Pancreas (tissue), 10 donors: ENCODE data around the gene LYG1. TPM values are rescaled to one million over a fixed set of nuclear protein-coding genes. Genes with fewer than 3 reads are reported as not detected.

Experiments used
- ATAC-seq, 4 donors: fragments of 200-7000 bp; cut with Tn5 transposase; one replicate each; pipeline versions ENCODE4 v1.8.0 to v1.9.1; 2020; ENCODE audit warnings: mild to moderate bottlenecking in 4 of 4, moderate library complexity in 4 of 4
- DNase-seq, 6 donors: peaks; one replicate each; pipeline ENCODE4 v3.0.0-alpha.2; 2020
- FAIRE-seq: peaks from 2 replicates; lab custom pipeline; 2012; peaks lifted over from hg19 to GRCh38; lab: Jason Lieb, UNC
- H3K27ac ChIP-seq, 4 donors: fragments of 200-600 bp; sonication (generic); 1 replicate in 3 of 4; 2 replicates in 1 of 4; pipeline versions ENCODE4 v1.5.0 to v1.8.0; 2020
- H3K27me3 ChIP-seq, 4 donors: fragments of 200-600 bp; one replicate each; pipeline ENCODE4 v1.8.0; 2021
- H3K36me3 ChIP-seq, 3 donors: fragments of 200-600 bp; sonication (generic) in 1 of 3; one replicate each; pipeline versions ENCODE4 v1.5.0 to v1.8.0; 2020 to 2021
- H3K4me1 ChIP-seq, 3 donors: fragments of 200-600 bp; one replicate each; pipeline ENCODE4 v1.8.0; 2021
- H3K4me3 ChIP-seq, 4 donors: fragments of 200-600 bp; sonication (generic) in 2 of 4; one replicate each; pipeline versions ENCODE4 v1.5.0 to v1.8.0; 2020 to 2021
- H3K9me3 ChIP-seq, 4 donors: fragments of 200-600 bp; one replicate each; pipeline ENCODE4 v1.8.0; 2021
- WGBS, 2 donors: extraction: QIAGEN DNeasy Blood & Tissue Kit; methylation state at CpG; one replicate each; pipeline ENCODE4 v1.1.7; 2013; 5-methylcytosine and 5-hydroxymethylcytosine counted together
- intact Hi-C, 3 donors: fragments of 100-400 bp; cut with DNase I; formaldehyde crosslinking; loops; one replicate each; pipeline versions ENCODE4 v1.11.1 to v1.14.2; 2022
- polyA plus RNA-seq, 2 donors: library from polyadenylated mRNA; stranded (reverse); fragments of 200-250 nt; gene quantifications; one replicate each; pipeline ENCODE4 v1.2.3, GENCODE V29; 2013
- total RNA-seq, 6 donors: library from RNA; stranded (reverse); fragmentation: NEBNext Ultra II Directional in 4 of 6; extraction: Animal tissue kit (Norgen Biotek cat#: 25700) in 4 of 6; gene quantifications; one replicate each; pipeline versions ENCODE4 v1.2.1 to v1.2.4, GENCODE V29; 2021 to 2023
- TF ChIP-seq, protein P1 (sequence below), 4 donors: fragments of 200-600 bp; sonication (generic) in 3 of 4; IDR thresholded peaks; one replicate each; pipeline versions ENCODE4 v1.5.0 to v1.8.0; 2021; ENCODE audit warnings: antibody characterized with exemption in 4 of 4
- donor health status: healthy with polysubstance abuse.
- donor health status: DM: no; HTN: no; CAD: no; lungs with moderate emphysema.
- donor health status: DM: no; HTN: no; CAD: no.
- donor health status: control.
- donor health status: control.
- donor health status: Bipolar disorder and iron deficiency.
- donor health status: DM: yes; HTN: yes; CAD: no.
- donor health status: DM: no; HTN: no; CAD: no.
- donor health status: DM: no; HTN: no; CAD: no.
- donor health status: DM: yes; HTN: yes; CAD: no.

Gene LYG1
- total and polyA plus RNA-seq, 8 donors, result 0.17 to 3.0 (median 0.56) TPM; not detected in 2

DNA sequence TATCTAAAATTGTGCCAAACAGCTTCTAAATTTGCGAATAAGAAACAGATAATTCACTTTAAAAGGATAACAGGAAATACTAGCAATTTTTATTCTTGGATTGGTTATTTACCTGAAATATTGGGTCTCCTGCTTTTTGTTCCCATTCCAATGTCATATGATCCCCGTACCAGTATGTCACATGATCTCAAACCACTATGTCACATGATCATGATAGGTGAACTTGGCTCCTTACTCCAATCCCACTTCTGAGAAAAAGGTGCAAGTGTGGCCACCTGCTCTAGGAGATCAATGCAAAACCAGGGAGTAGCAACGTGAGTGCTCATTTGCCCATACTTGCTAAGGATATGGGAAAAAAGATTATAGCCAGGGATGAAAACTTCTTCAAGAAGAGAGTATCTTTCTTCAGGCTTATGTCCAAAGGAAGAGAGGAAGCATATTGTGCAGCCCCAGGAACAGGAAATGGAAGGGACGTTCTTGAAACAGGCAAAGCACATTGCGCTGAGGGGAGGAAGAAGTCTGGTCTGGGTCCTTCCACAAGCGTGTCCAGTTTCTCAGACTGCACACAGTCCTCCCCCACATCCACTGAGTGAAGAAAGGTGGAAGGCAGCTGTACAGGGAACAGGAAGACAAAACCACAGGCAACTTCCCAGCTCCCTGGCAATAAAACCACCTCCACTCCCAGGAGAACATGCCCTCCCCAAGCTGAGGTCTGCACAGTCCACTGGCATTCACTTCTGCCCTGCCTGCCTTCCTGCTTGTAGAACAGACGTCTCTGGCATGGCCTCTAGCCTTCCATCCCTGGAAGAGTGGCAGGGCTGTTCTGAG lies 45.3 kb downstream of the LYG1 start, which contains the start of gene LYG2:
LYG2 (minus strand) TSS at position 176 of the 828 bp plus-strand sequence. CDS start 1,406 bp downstream, outside the sequence.
- H3K27ac ChIP-seq, result no peak within 1 kb of the TSS
- no peak for DNase-seq
- H3K4me3 ChIP-seq, result no peak within 1 kb of the TSS
- 78 to 81% methylated on average over 7 of the region's 7 CpGs for WGBS, 2 donors
- FAIRE-seq, result no peak
- TF ChIP-seq, protein P1, sequence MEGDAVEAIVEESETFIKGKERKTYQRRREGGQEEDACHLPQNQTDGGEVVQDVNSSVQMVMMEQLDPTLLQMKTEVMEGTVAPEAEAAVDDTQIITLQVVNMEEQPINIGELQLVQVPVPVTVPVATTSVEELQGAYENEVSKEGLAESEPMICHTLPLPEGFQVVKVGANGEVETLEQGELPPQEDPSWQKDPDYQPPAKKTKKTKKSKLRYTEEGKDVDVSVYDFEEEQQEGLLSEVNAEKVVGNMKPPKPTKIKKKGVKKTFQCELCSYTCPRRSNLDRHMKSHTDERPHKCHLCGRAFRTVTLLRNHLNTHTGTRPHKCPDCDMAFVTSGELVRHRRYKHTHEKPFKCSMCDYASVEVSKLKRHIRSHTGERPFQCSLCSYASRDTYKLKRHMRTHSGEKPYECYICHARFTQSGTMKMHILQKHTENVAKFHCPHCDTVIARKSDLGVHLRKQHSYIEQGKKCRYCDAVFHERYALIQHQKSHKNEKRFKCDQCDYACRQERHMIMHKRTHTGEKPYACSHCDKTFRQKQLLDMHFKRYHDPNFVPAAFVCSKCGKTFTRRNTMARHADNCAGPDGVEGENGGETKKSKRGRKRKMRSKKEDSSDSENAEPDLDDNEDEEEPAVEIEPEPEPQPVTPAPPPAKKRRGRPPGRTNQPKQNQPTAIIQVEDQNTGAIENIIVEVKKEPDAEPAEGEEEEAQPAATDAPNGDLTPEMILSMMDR (IDR thresholded peaks at IDR 0.05), result no peak
- H3K36me3 ChIP-seq, result no peaks in the 10 kb centered on the region
- ATAC-seq, result no peak
- no peaks in the 10 kb centered on the region for H3K4me1 ChIP-seq
- H3K27me3 ChIP-seq, result no peaks in the 10 kb centered on the region
- no peaks in the 10 kb centered on the region for H3K9me3 ChIP-seq
- intact Hi-C loops, result no loop called here

- Histone ChIP-seq H3K36me3 (no peaks in the 10 kb centered on the region), H3K9me3 (no peaks in the 10 kb centered on the region), H3K27ac (no peak overlapping the region), H3K4me1 (no peaks in the 10 kb centered on the region), H3K4me3 (no peak overlapping the region), H3K27me3 (no peaks in the 10 kb centered on the region)
- TF ChIP-seq, protein P1 (IDR thresholded peaks at IDR 0.05), result no peak
- DNase-seq (no peak), ATAC-seq (no peak), FAIRE-seq (no peak)
- 86% methylated on average over 2 of the region's 2 CpGs for WGBS, 2 donors
- intact Hi-C loops, result no loop called here
Measured at GRCh38 chr2:99249951-99250350, 51.0 kb downstream of the LYG1 start.

GRCh38 chr2:99242151-99242550 lies 58.8 kb downstream of the LYG1 start:
- 85 to 87% methylated on average over 6 of the region's 6 CpGs for WGBS, 2 donors
- Histone ChIP-seq H3K4me1 (no peaks in the 10 kb centered on the region), H3K4me3 (no peak overlapping the region), H3K27ac (no peak overlapping the region), H3K36me3 (no peaks in the 10 kb centered on the region), H3K27me3 (no peaks in the 10 kb centered on the region), H3K9me3 (no peaks in the 10 kb centered on the region)
- FAIRE-seq, result no peak
- no peak for DNase-seq
- TF ChIP-seq, protein P1 (IDR thresholded peaks at IDR 0.05), result no peak
- no peak for ATAC-seq
- intact Hi-C loops, result no loop called here

GRCh38 chr2:99240431-99240830 lies 60.6 kb downstream of the LYG1 start:
- no peaks in the 10 kb centered on the region for H3K36me3 ChIP-seq
- intact Hi-C loops, result no loop called here
- no peak for FAIRE-seq
- 85 to 88% methylated on average over 6 of the region's 6 CpGs for WGBS, 2 donors
- no peaks in the 10 kb centered on the region for H3K9me3 ChIP-seq
- no peaks in the 10 kb centered on the region for H3K4me1 ChIP-seq
- no peak for ATAC-seq
- no peak for DNase-seq
- no peaks in the 10 kb centered on the region for H3K27me3 ChIP-seq
- TF ChIP-seq, protein P1 (IDR thresholded peaks at IDR 0.05), result no peak
- H3K27ac ChIP-seq, result no peak overlapping the region
- no peak overlapping the region for H3K4me3 ChIP-seq

GRCh38 chr2:99238599-99238998 lies 62.4 kb downstream of the LYG1 start:
- intact Hi-C loops, result no loop called here
- Histone ChIP-seq H3K9me3 (no peaks in the 10 kb centered on the region), H3K4me1 (no peaks in the 10 kb centered on the region), H3K27ac (no peak overlapping the region), H3K4me3 (no peak overlapping the region), H3K27me3 (no peaks in the 10 kb centered on the region), H3K36me3 (no peaks in the 10 kb centered on the region)
- 95% methylated on average over 6 of the region's 6 CpGs for WGBS, 2 donors
- TF ChIP-seq, protein P1 (IDR thresholded peaks at IDR 0.05), result no peak
- FAIRE-seq (no peak), DNase-seq (no peak), ATAC-seq (no peak)
